Kidney (tissue), 14 donors: ENCODE data around the gene XPO4. TPM values are rescaled to one million over a fixed set of nuclear protein-coding genes. Genes with fewer than 3 reads are reported as not detected.

Experiments
- DNase-seq, 5 donors: peaks; one replicate each; pipeline ENCODE4 v3.0.0-alpha.2; 2013 to 2020
- FAIRE-seq: peaks from 2 replicates; lab custom pipeline; 2012; peaks lifted over from hg19 to GRCh38; lab: Jason Lieb, UNC
- H3K27ac ChIP-seq, 2 donors: one replicate each; pipeline ENCODE4 v1.7.0; 2013; ENCODE audit warnings: low read depth in 2 of 2, low read length in 2 of 2, inconsistent platforms in 1 of 2
- H3K27me3 ChIP-seq: one replicate; pipeline ENCODE4 v1.7.1; 2013; ENCODE audit warnings: low read length, inconsistent platforms; ENCODE audit not compliant: control insufficient read depth, insufficient read depth
- H3K36me3 ChIP-seq, 3 donors: one replicate each; pipeline versions ENCODE4 v1.7.0 to v1.7.1; 2013; ENCODE audit warnings: low read length in 3 of 3, control low read depth in 1 of 3, inconsistent platforms in 1 of 3; ENCODE audit not compliant: insufficient read depth in 3 of 3, control insufficient read depth in 2 of 3
- H3K4me1 ChIP-seq, 3 donors: one replicate each; pipeline versions ENCODE4 v1.7.0 to v1.7.1; 2013; ENCODE audit warnings: low read length in 3 of 3, inconsistent platforms in 1 of 3, low read depth in 1 of 3; ENCODE audit not compliant: control insufficient read depth in 2 of 3, insufficient read depth in 2 of 3
- H3K4me3 ChIP-seq, 3 donors: one replicate each; pipeline versions ENCODE4 v1.7.0 to v1.8.1; 2013; ENCODE audit warnings: low read length in 3 of 3, control low read depth in 1 of 3, inconsistent platforms in 1 of 3
- H3K9ac ChIP-seq, 3 donors: one replicate each; pipeline versions ENCODE4 v1.7.0 to v1.7.1; 2013; ENCODE audit warnings: low read length in 3 of 3, control low read depth in 1 of 3, inconsistent platforms in 1 of 3
- H3K9me3 ChIP-seq, 3 donors: one replicate each; pipeline versions ENCODE4 v1.7.0 to v1.7.1; 2013; ENCODE audit warnings: low read length in 3 of 3, control low read depth in 1 of 3, inconsistent platforms in 1 of 3; ENCODE audit not compliant: control insufficient read depth in 2 of 3, insufficient read depth in 1 of 3
- intact Hi-C: fragments of 100-400 bp; cut with DNase I; formaldehyde crosslinking; loops from one replicate; pipeline ENCODE4 v1.11.1; 2022
- polyA plus RNA-seq: library from polyadenylated mRNA; stranded (reverse); fragments of 350-450 nt; fragmentation: Illumina TruSeq; extraction: RNeasy Lipid Tissue Mini Kit (QIAGEN cat#74804); gene quantifications from one replicate; pipeline ENCODE4 v1.2.3, GENCODE V29; 2014; ENCODE audit warnings: low read depth, low replicate concordance; ENCODE audit not compliant: insufficient read depth
- total RNA-seq: library from RNA; stranded (reverse); fragmentation: NEBNext Ultra II Directional; extraction: Animal tissue kit (Norgen Biotek cat#: 25700); gene quantifications from one replicate; pipeline ENCODE4 v1.2.1, GENCODE V29; 2021
- TF ChIP-seq, protein P1 (sequence below): IDR thresholded peaks from 3 replicates; pipeline ENCODE4 v1.5.1; 2012; ENCODE audit warnings: mild to moderate bottlenecking, moderate library complexity, borderline replicate concordance; ENCODE audit not compliant: insufficient read depth; ENCODE audit errors: extremely low read depth
- donor health status: control.
- donor health status: control.
- donor health status: control.
- donor health status: control.
- donor health status: control.
- donor health status: DM: yes; HTN: yes; CAD: no.
- donor health status: Normal renal cell carcinoma (clear cell type).

Gene XPO4
- total and polyA plus RNA-seq, 2 donors from 2014 or later: 3.3 to 17.4 TPM

DNA sequence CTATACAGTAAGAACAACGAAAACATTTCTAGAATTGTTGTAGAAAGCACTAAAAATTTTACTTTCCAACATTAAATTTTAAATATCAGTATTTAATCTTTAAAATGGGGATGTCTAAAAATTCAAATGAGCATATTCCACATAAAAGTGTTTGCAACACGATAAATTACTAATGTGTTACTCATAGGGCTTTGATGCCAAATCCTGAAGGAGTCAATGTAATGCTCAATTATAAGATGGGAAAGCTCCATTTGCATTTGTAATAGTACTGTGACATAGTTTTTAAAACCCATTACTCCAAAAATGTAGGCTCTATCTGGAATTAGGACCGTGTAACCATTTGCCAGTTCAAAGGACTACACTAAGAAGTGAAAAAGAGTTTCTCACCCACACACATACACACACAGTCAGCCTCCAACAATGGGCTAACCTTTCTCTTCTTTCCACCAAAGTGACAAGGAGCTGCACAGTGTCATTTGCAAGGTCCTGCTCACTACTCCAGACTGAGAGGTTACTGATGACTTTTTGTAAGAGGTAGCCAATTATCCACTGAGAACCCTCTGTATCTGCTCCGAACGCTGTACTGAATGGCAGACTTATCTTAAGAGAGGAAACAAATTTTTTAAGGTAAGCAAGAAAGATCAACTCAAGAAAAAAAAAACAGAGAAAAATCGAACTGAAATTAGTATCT, 102.7 kb downstream of the XPO4 start:
- Histone ChIP-seq H3K9me3 (no peaks in the 10 kb centered on the region), H3K4me3 (no peak overlapping the region), H3K27me3 (no peaks in the 10 kb centered on the region), H3K9ac (no peak overlapping the region), H3K27ac (no peak overlapping the region), H3K4me1 (no peaks in the 10 kb centered on the region), H3K36me3 (peaks cover 4 to 15% (median 13%) of the 10 kb centered on the region in 3 donors)
- TF ChIP-seq, protein P1, sequence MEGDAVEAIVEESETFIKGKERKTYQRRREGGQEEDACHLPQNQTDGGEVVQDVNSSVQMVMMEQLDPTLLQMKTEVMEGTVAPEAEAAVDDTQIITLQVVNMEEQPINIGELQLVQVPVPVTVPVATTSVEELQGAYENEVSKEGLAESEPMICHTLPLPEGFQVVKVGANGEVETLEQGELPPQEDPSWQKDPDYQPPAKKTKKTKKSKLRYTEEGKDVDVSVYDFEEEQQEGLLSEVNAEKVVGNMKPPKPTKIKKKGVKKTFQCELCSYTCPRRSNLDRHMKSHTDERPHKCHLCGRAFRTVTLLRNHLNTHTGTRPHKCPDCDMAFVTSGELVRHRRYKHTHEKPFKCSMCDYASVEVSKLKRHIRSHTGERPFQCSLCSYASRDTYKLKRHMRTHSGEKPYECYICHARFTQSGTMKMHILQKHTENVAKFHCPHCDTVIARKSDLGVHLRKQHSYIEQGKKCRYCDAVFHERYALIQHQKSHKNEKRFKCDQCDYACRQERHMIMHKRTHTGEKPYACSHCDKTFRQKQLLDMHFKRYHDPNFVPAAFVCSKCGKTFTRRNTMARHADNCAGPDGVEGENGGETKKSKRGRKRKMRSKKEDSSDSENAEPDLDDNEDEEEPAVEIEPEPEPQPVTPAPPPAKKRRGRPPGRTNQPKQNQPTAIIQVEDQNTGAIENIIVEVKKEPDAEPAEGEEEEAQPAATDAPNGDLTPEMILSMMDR: no peak
- DNase-seq (no peak), FAIRE-seq (no peak)
- intact Hi-C loops: no loop called here

DNA sequence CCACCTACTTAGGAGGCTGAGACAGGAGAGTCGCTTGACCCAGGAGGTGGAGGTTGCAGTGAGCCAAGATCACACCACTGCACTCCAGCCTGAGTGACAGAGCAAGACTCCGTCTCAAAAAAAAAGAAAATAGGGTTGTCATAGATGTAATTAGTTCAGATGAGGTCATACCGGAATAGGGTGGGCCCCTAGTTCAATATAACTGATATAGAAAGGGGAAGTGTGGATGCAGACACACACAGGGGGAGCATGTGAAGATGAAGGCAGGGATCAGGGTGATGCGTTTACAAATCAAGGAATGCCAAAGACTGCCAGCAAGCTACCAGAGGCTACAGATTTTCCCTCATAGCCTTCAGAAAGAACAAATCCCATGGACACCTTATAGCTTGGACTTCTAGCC, 104.5 kb downstream of the XPO4 start:
- no peak for FAIRE-seq
- intact Hi-C loops: no loop called here
- H3K27ac ChIP-seq: no peak overlapping the region
- no peaks in the 10 kb centered on the region for H3K27me3 ChIP-seq
- DNase-seq: no peak
- no peak overlapping the region for H3K4me3 ChIP-seq
- TF ChIP-seq, protein P1: no peak
- no peaks in the 10 kb centered on the region for H3K9me3 ChIP-seq
- H3K9ac ChIP-seq: no peak overlapping the region
- no peaks in the 10 kb centered on the region for H3K4me1 ChIP-seq
- peaks cover 4 to 19% (median 13%) of the 10 kb centered on the region in 3 donors for H3K36me3 ChIP-seq

DNA sequence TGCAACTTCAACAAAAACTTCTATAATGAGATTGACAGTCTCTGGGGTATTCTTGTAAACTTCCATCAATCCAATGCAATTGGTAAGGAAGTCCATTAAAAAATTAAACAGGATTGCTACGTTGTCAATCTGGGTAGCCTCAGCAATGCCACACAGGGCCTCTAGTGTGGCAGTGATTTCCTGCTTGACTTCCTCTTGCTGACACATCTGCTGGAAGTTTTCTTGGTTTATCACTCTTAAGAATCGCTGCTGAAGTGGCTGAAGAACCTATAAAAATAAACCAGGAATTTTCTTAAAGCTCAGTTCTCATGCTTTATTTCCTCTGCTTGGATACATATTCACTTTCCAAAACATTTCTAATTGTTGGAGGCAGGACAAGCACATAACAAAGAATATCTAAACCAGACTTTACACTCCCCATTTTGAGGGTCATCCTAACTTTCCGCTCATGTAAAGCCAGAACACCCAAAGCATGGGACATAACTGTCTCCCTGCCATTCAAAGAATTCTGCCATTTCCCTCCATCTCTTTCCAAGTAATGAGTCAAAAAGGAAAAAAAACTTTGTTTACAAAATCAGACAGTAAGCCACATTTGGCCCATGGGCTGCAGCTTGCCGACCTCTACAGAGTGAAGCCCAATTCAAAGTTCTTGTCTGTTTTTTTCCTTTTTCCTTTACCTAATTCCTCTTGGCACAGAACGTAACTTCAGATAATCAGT, 105.6 kb downstream of the XPO4 start:
- no peaks in the 10 kb centered on the region for H3K27me3 ChIP-seq
- H3K36me3 ChIP-seq: peaks cover 4 to 19% (median 13%) of the 10 kb centered on the region in 3 donors
- H3K9ac ChIP-seq: no peak overlapping the region
- no peak overlapping the region for H3K4me3 ChIP-seq
- TF ChIP-seq, protein P1: no peak
- no peaks in the 10 kb centered on the region for H3K9me3 ChIP-seq
- DNase-seq (no peak), FAIRE-seq (no peak)
- H3K4me1 ChIP-seq: no peaks in the 10 kb centered on the region
- intact Hi-C loops: no loop called here
- no peak overlapping the region for H3K27ac ChIP-seq
